H1 (cell line): ENCODE data around the gene L3MBTL1. TPM values are rescaled to one million over a fixed set of nuclear protein-coding genes. Genes with fewer than 3 reads are reported as not detected.

Source experiments
- CTCF ChIA-PET: fragments of 300-600 bp; sonication (Branson Sonifier 250); formaldehyde crosslinking; loops from one replicate; lab custom pipeline; 2021; ENCODE audit not compliant: partially characterized antibody; lab: Charles Lee
- POLR2A ChIA-PET: fragments of 300-600 bp; sonication (Branson Sonifier 250); formaldehyde crosslinking; loops from one replicate; lab custom pipeline; 2021; ENCODE audit warnings: inconsistent platforms; ENCODE audit not compliant: partially characterized antibody; lab: Charles Lee
- DNase-seq, 2 experiments: peaks; one replicate each; pipeline versions ENCODE4 v3.0.0 to v3.0.0-alpha.2; 2010 to 2022; ENCODE audit warnings: low spot score in 2 of 2, low read depth in 1 of 2, mixed read lengths in 1 of 2
- FAIRE-seq: peaks from 2 replicates; lab custom pipeline; 2011; peaks lifted over from hg19 to GRCh38; lab: Jason Lieb, UNC
- H2AFZ ChIP-seq: 2 replicates; pipeline ENCODE4 v1.8.1; 2012; ENCODE audit warnings: low read length, inconsistent platforms
- H2AK5ac ChIP-seq: 2 replicates; pipeline ENCODE4 v1.6.1; 2013; ENCODE audit warnings: low read depth, low read length
- H2BK120ac ChIP-seq: replicated peaks from 2 replicates; pipeline ENCODE3; 2013; ENCODE audit warnings: low read depth, low read length, inconsistent platforms
- H2BK12ac ChIP-seq: 2 replicates; pipeline ENCODE4 v1.6.1; 2013; ENCODE audit warnings: low read depth, low read length
- H2BK15ac ChIP-seq: 2 replicates; pipeline ENCODE4 v1.6.1; 2013; ENCODE audit warnings: low read length
- H2BK20ac ChIP-seq: 2 replicates; pipeline ENCODE4 v1.6.1; 2013; ENCODE audit warnings: low read length
- H2BK5ac ChIP-seq: 2 replicates; pipeline ENCODE4 v1.6.1; 2013; ENCODE audit warnings: low read depth, low read length
- H3K14ac ChIP-seq: 2 replicates; pipeline ENCODE4 v1.6.1; 2013; ENCODE audit warnings: inconsistent platforms; ENCODE audit not compliant: insufficient read length
- H3K18ac ChIP-seq: 2 replicates; pipeline ENCODE4 v1.6.1; 2013; ENCODE audit warnings: low read length; ENCODE audit errors: extremely low read depth
- H3K23ac ChIP-seq: 2 replicates; pipeline ENCODE4 v1.6.1; 2013; ENCODE audit warnings: inconsistent platforms; ENCODE audit not compliant: insufficient read length
- H3K23me2 ChIP-seq: 2 replicates; pipeline ENCODE4 v1.6.1; 2013; ENCODE audit warnings: low read depth, low read length
- H3K27ac ChIP-seq: 2 replicates; pipeline ENCODE4 v1.6.1; 2011; ENCODE audit warnings: low read depth, low read length, inconsistent platforms
- H3K27me3 ChIP-seq, 4 experiments: replicated peaks in 1 of 4; 1 replicate in 1 of 4; 2 replicates in 3 of 4; pipeline versions ENCODE4 v1.6.1 to v1.8.1; 2011 to 2013; ENCODE audit warnings: low read length in 3 of 4, mild to moderate bottlenecking in 3 of 4, inconsistent platforms in 2 of 4, mixed read lengths in 2 of 4, moderate library complexity in 1 of 4; ENCODE audit not compliant: control insufficient read depth in 3 of 4, insufficient read depth in 3 of 4; ENCODE audit errors: extremely low read depth in 1 of 4
- H3K36me3 ChIP-seq, 4 experiments: 2 replicates each; pipeline versions ENCODE4 v1.6.1 to v1.8.1; 2011 to 2013; ENCODE audit warnings: mild to moderate bottlenecking in 4 of 4, low read length in 3 of 4, moderate library complexity in 2 of 4, control low read depth in 1 of 4, inconsistent platforms in 1 of 4; ENCODE audit not compliant: insufficient read depth in 4 of 4, control insufficient read depth in 2 of 4
- H3K4ac ChIP-seq: replicated peaks from 2 replicates; pipeline ENCODE3; 2013; ENCODE audit warnings: low read length, low read depth, mixed read lengths, inconsistent platforms; ENCODE audit not compliant: insufficient read length
- H3K4me1 ChIP-seq, 4 experiments: replicated peaks in 1 of 4; 1 replicate in 1 of 4; 2 replicates in 3 of 4; pipeline versions ENCODE4 v1.6.1 to v1.8.1; 2011 to 2013; ENCODE audit warnings: low read length in 3 of 4, inconsistent platforms in 2 of 4, mixed read lengths in 1 of 4; ENCODE audit not compliant: insufficient read depth in 4 of 4, control insufficient read depth in 3 of 4
- H3K4me2 ChIP-seq, 2 experiments: 2 replicates each; pipeline versions ENCODE4 v1.6.1 to v1.8.1; 2011 to 2013; ENCODE audit warnings: low read depth in 2 of 2, low read length in 2 of 2, control low read depth in 1 of 2, inconsistent platforms in 1 of 2, mild to moderate bottlenecking in 1 of 2; ENCODE audit not compliant: insufficient read depth in 1 of 2
- H3K4me3 ChIP-seq, 4 experiments: fragments of 200-600, 300-600 bp in 1 of 4; sonication (generic), shearing (Covaris generic), sonication (Bioruptor Twin) in 1 of 4; 2 replicates each; pipeline versions ENCODE4 v1.5.1 to v1.8.1; 2011 to 2016; ENCODE audit warnings: low read length in 4 of 4, low read depth in 3 of 4, control low read depth in 2 of 4, inconsistent platforms in 2 of 4, mild to moderate bottlenecking in 2 of 4, mixed read lengths in 1 of 4, moderate library complexity in 1 of 4; ENCODE audit not compliant: insufficient read depth in 2 of 4; ENCODE audit errors: extremely low read depth in 1 of 4
- H3K56ac ChIP-seq: replicated peaks from 2 replicates; pipeline ENCODE3; 2013; ENCODE audit warnings: low read depth, mild to moderate bottlenecking, mixed read lengths, low read length, inconsistent platforms; ENCODE audit not compliant: insufficient read length
- H3K79me1 ChIP-seq: 2 replicates; pipeline ENCODE4 v1.6.1; 2013; ENCODE audit warnings: low read depth, low read length, control low read depth
- H3K79me2 ChIP-seq, 2 experiments: 2 replicates each; pipeline versions ENCODE4 v1.6.1 to v1.8.1; 2012 to 2013; ENCODE audit warnings: low read length in 2 of 2, mild to moderate bottlenecking in 2 of 2, inconsistent platforms in 1 of 2; ENCODE audit not compliant: insufficient read depth in 2 of 2, control insufficient read depth in 1 of 2
- H3K9ac ChIP-seq, 4 experiments: replicated peaks in 1 of 4; 1 replicate in 1 of 4; 2 replicates in 3 of 4; pipeline versions ENCODE4 v1.6.1 to v1.8.1; 2011 to 2013; ENCODE audit warnings: low read depth in 3 of 4, low read length in 3 of 4, control low read depth in 2 of 4, mild to moderate bottlenecking in 2 of 4, moderate library complexity in 2 of 4, inconsistent platforms in 1 of 4; ENCODE audit errors: extremely low read depth in 1 of 4
- H3K9me3 ChIP-seq, 2 experiments: 2 replicates each; pipeline versions ENCODE4 v1.6.1 to v1.8.1; 2012 to 2013; ENCODE audit warnings: mild to moderate bottlenecking in 2 of 2, moderate library complexity in 2 of 2, control low read depth in 1 of 2, inconsistent platforms in 1 of 2, low read depth in 1 of 2, low read length in 1 of 2, mixed read lengths in 1 of 2; ENCODE audit not compliant: insufficient read depth in 2 of 2
- H4K20me1 ChIP-seq, 2 experiments: replicated peaks in 1 of 2; 2 replicates each; pipeline versions ENCODE3 to v1.8.1; 2011 to 2013; ENCODE audit warnings: inconsistent platforms in 2 of 2, low read length in 2 of 2, mild to moderate bottlenecking in 1 of 2; ENCODE audit not compliant: insufficient read depth in 2 of 2, control insufficient read depth in 1 of 2
- H4K5ac ChIP-seq: 2 replicates; pipeline ENCODE4 v1.6.1; 2013; ENCODE audit warnings: low read length, low read depth, mixed read lengths, inconsistent platforms; ENCODE audit not compliant: insufficient read length
- H4K8ac ChIP-seq: 2 replicates; pipeline ENCODE4 v1.8.0; 2013; ENCODE audit warnings: mild to moderate bottlenecking, moderate library complexity, low read length, inconsistent platforms; ENCODE audit not compliant: insufficient read depth; ENCODE audit errors: extremely low read depth
- H4K91ac ChIP-seq: replicated peaks from 2 replicates; pipeline ENCODE3; 2013; ENCODE audit warnings: low read length, mixed read lengths, inconsistent platforms; ENCODE audit not compliant: insufficient read length
- RBBP5 ChIP-seq: IDR thresholded peaks from 2 replicates; pipeline ENCODE4 v1.7.1; 2012; ENCODE audit warnings: low read depth, mild to moderate bottlenecking, inconsistent platforms, low read length, moderate library complexity, borderline replicate concordance
- RNF2 ChIP-seq: fragments of 200-900, 300-1000 bp; sonication (generic); IDR thresholded peaks from 2 replicates; pipeline ENCODE4 v1.7.1; 2016; ENCODE audit warnings: borderline replicate concordance, low read depth, mild to moderate bottlenecking, antibody characterized with exemption, low read length; ENCODE audit not compliant: poor library complexity, severe bottlenecking; ENCODE audit errors: missing control alignments
- WGBS, 2 experiments: shearing (Covaris generic) in 1 of 2; methylation state at CpG; one replicate each; pipeline versions ENCODE4 v1.1.6 to v1.1.7; 2013 to 2015; ENCODE audit warnings: low lambda C conversion rate in 2 of 2, mixed read lengths in 2 of 2, inconsistent platforms in 1 of 2, low coverage in 1 of 2, missing lambda C conversion rate in 1 of 2; ENCODE audit not compliant: insufficient replicate concordance in 2 of 2, insufficient coverage in 1 of 2, insufficient read length in 1 of 2; ENCODE audit errors: extremely low coverage in 1 of 2, missing lambda C conversion rate in 1 of 2; 5-methylcytosine and 5-hydroxymethylcytosine counted together
- polyA plus RNA-seq, 7 experiments: library from polyadenylated mRNA; depleted of rRNA in 3 of 7; stranded (reverse) in 5 of 7; unstranded in 2 of 7; fragments of >200 nt in 5 of 7; fragments of 200-250 nt in 2 of 7; gene quantifications; 1 replicate in 5 of 7; 2 replicates in 1 of 7; 4 replicates in 1 of 7; pipeline versions ENCODE4 v1.2.1 to v1.2.3, GENCODE V29; 2011 to 2013; ENCODE audit warnings: missing spikeins in 2 of 7, mixed read lengths in 2 of 7
- total RNA-seq: library from RNA; stranded (reverse); fragmentation: NEBNext Ultra II Directional; extraction: Animal tissue kit (Norgen Biotek cat#: 25700); gene quantifications from 2 replicates; pipeline ENCODE4 v1.2.1, GENCODE V29; 2021

The L3MBTL1 gene
- total and polyA plus RNA-seq, 2 of the 8 experiments (the other 6 are each of a cell fraction or from before 2014, with no cell fraction given) = 11.9 to 17.0 TPM

GRCh38 chr20:43543138-43543537 is 35.6 kb downstream of the L3MBTL1 start:
- H3K79me1 ChIP-seq = no peaks in the 10 kb centered on the region
- no peak overlapping the region for H3K9ac ChIP-seq
- H2AK5ac ChIP-seq = no peak overlapping the region
- H3K18ac ChIP-seq = no peak overlapping the region
- no peaks in the 10 kb centered on the region for H3K79me2 ChIP-seq
- H2BK5ac ChIP-seq = no peak overlapping the region
- DNase-seq (no peak), FAIRE-seq (no peak)
- H4K20me1 ChIP-seq = peaks cover 0 to 2% of the 10 kb centered on the region in 2 experiments
- H2AFZ ChIP-seq = no peak overlapping the region
- ChIA-PET CTCF (interaction anchor here (0.6 kb wide), 1 partner anchor 1841 kb away, joined by 3 read pairs; no protein-coding TSS in a partner anchor), POLR2A (interaction anchor here (0.6 kb wide), 1 partner anchor 178 kb away, joined by 3 read pairs; no protein-coding TSS in a partner anchor)
- peaks cover 2% of the 10 kb centered on the region; the same call in 1 of the 2 replicates for H3K23me2 ChIP-seq
- H3K4me1 ChIP-seq = no peaks in the 10 kb centered on the region
- H3K56ac ChIP-seq = no peak overlapping the region
- H4K8ac ChIP-seq = no peak overlapping the region
- H3K9me3 ChIP-seq = peaks cover 0 to 7% of the 10 kb centered on the region in 2 experiments; a peak in 2 of 4 replicates
- H4K5ac ChIP-seq = no peak overlapping the region
- no peak overlapping the region for H4K91ac ChIP-seq
- no peak overlapping the region for H3K27ac ChIP-seq
- H3K4ac ChIP-seq = no peak overlapping the region
- H2BK20ac ChIP-seq = no peak overlapping the region
- WGBS, 2 experiments = 92% methylated on average over 5 of the region's 5 CpGs; no CpG with 5 or more reads in 1 of the 2 experiments
- H2BK120ac ChIP-seq = no peak overlapping the region
- no peak overlapping the region for H3K4me2 ChIP-seq
- H2BK15ac ChIP-seq = no peak overlapping the region
- H2BK12ac ChIP-seq = no peak overlapping the region
- no peak overlapping the region for H3K23ac ChIP-seq
- H3K4me3 ChIP-seq = no peak overlapping the region
- H3K36me3 ChIP-seq = peaks cover 0 to 9% (median 4%) of the 10 kb centered on the region in 4 experiments; a peak in 6 of 8 replicates
- H3K27me3 ChIP-seq = no peaks in the 10 kb centered on the region
- no peak for TF ChIP-seq RNF2
- TF ChIP-seq RBBP5 = no peak
- H3K14ac ChIP-seq = no peak overlapping the region
